Neural crest cell (in vitro differentiated cells): ENCODE data around the gene CPD. TPM values are rescaled to one million over a fixed set of nuclear protein-coding genes. Genes with fewer than 3 reads are reported as not detected.
"Not testable (repeated sequence)": the region's sequence is repeated elsewhere in the genome, so short reads cannot be mapped to it uniquely, and the experiment has no call there.

Source experiments
- DNase-seq: peaks from one replicate; pipeline ENCODE4 v3.0.0; 2021; ENCODE audit warnings: low read depth, mixed read lengths, low spot score
- H3K27ac Mint-ChIP-seq: one replicate; pipeline ENCODE4 v1.8.0; 2021; ENCODE audit warnings: mild to moderate bottlenecking, mixed read lengths; ENCODE audit not compliant: unreplicated experiment
- H3K27me3 Mint-ChIP-seq: 2 replicates; pipeline ENCODE4 v1.8.0; 2021; ENCODE audit warnings: low read depth, mild to moderate bottlenecking, mixed read lengths
- H3K36me3 Mint-ChIP-seq: 2 replicates; pipeline ENCODE4 v1.8.0; 2021; ENCODE audit warnings: low read depth, mild to moderate bottlenecking, mixed read lengths
- H3K4me1 Mint-ChIP-seq: 2 replicates; pipeline ENCODE4 v1.8.0; 2021; ENCODE audit warnings: mixed read lengths
- H3K4me3 Mint-ChIP-seq: one replicate; pipeline ENCODE4 v1.8.0; 2021; ENCODE audit warnings: mild to moderate bottlenecking, mixed read lengths
- H3K9me3 Mint-ChIP-seq: 2 replicates; pipeline ENCODE4 v1.8.0; 2021; ENCODE audit warnings: mixed read lengths
- CTCF ChIP-seq: fragments of 200-600 bp; sonication (generic); conservative IDR thresholded peaks from 2 replicates; pipeline ENCODE4 v1.5.0; 2021; ENCODE audit warnings: antibody characterized with exemption, mild to moderate bottlenecking
- total RNA-seq: library from RNA; stranded (reverse); gene quantifications from 2 replicates; pipeline ENCODE4 v1.2.1, GENCODE V29; 2021

Gene CPD
- total RNA-seq, 1 donor from 2014 or later = 48.4 TPM

GRCh38 chr17:30349252-30349651 is 29.5 kb upstream of the CPD start:
- Mint-ChIP-seq H3K27ac (no peak overlapping the region), H3K4me3 (no peak overlapping the region), H3K9me3 (peaks cover 2% of the 10 kb centered on the region), H3K36me3 (no peaks in the 10 kb centered on the region), H3K4me1 (peaks cover 8% of the 10 kb centered on the region), H3K27me3 (no peaks in the 10 kb centered on the region)
- DNase-seq = no peak
- TF ChIP-seq CTCF = no peak

GRCh38 chr17:30351263-30351662 is 27.5 kb upstream of the CPD start:
- not testable (repeated sequence) for H3K9me3 Mint-ChIP-seq, DNase-seq, H3K27me3 Mint-ChIP-seq, H3K4me1 Mint-ChIP-seq, H3K36me3 Mint-ChIP-seq, H3K4me3 Mint-ChIP-seq, H3K27ac Mint-ChIP-seq

- no peak for DNase-seq
- Mint-ChIP-seq H3K9me3 (peaks cover 2% of the 10 kb centered on the region), H3K4me1 (no peaks in the 10 kb centered on the region), H3K36me3 (no peaks in the 10 kb centered on the region), H3K27ac (no peak overlapping the region), H3K4me3 (no peak overlapping the region), H3K27me3 (no peaks in the 10 kb centered on the region)
- TF ChIP-seq CTCF = no peak
These were observed 27.0 kb upstream of the CPD start for GRCh38 chr17:30351735-30352134.

GRCh38 chr17:30352240-30352814 is 26.4 kb upstream of the CPD start:
- Mint-ChIP-seq H3K27ac (no peak overlapping the region), H3K4me3 (no peak overlapping the region), H3K9me3 (peaks cover 2% of the 10 kb centered on the region), H3K27me3 (no peaks in the 10 kb centered on the region), H3K4me1 (no peaks in the 10 kb centered on the region), H3K36me3 (no peaks in the 10 kb centered on the region)
- no peak for TF ChIP-seq CTCF
- DNase-seq = no peak

- TF ChIP-seq CTCF = no peak
- Mint-ChIP-seq H3K9me3 (peaks cover 2% of the 10 kb centered on the region), H3K4me1 (no peaks in the 10 kb centered on the region), H3K36me3 (no peaks in the 10 kb centered on the region), H3K4me3 (no peak overlapping the region), H3K27me3 (no peaks in the 10 kb centered on the region), H3K27ac (no peak overlapping the region)
- no peak for DNase-seq
These were observed 24.0 kb upstream of the CPD start for GRCh38 chr17:30354701-30355100.

GRCh38 chr17:30357476-30357875 is 21.3 kb upstream of the CPD start:
- Mint-ChIP-seq H3K27me3 (no peaks in the 10 kb centered on the region), H3K4me3 (no peak overlapping the region), H3K27ac (no peak overlapping the region), H3K36me3 (peaks cover 3% of the 10 kb centered on the region), H3K4me1 (no peaks in the 10 kb centered on the region), H3K9me3 (peaks cover 11% of the 10 kb centered on the region)
- no peak for DNase-seq
- TF ChIP-seq CTCF = no peak
